SJSA1 (cell line): Measurements from ENCODE around the gene FAM222B. TPM values are rescaled to one million over a fixed set of nuclear protein-coding genes. Genes with fewer than 3 reads are reported as not detected.
"Not testable (repeated sequence)": the region's sequence is repeated elsewhere in the genome, so short reads cannot be mapped to it uniquely, and the experiment has no call there.

Experiments
- DNase-seq, 2 experiments: peaks; one replicate each; pipeline ENCODE4 v3.0.0-alpha.2; 2015 to 2020; ENCODE audit warnings: low spot score in 2 of 2, low read depth in 1 of 2
- H3K27ac ChIP-seq: fragments of 250-450 bp; sonication (Bioruptor Pico); 2 replicates; pipeline ENCODE4 v1.5.1; 2020; ENCODE audit warnings: mild to moderate bottlenecking, moderate library complexity
- H3K27me3 ChIP-seq: fragments of 250-450 bp; sonication (Bioruptor Pico); replicated peaks from 2 replicates; pipeline ENCODE4 v1.5.1; 2020; ENCODE audit warnings: mild to moderate bottlenecking, moderate library complexity
- H3K36me3 ChIP-seq: fragments of 250-450 bp; sonication (Bioruptor Pico); 2 replicates; pipeline ENCODE4 v1.5.1; 2020; ENCODE audit warnings: mild to moderate bottlenecking
- H3K4me1 ChIP-seq: fragments of 250-450 bp; sonication (Bioruptor Pico); replicated peaks from 2 replicates; pipeline ENCODE4 v1.6.1; 2021; ENCODE audit warnings: mild to moderate bottlenecking
- H3K4me3 ChIP-seq: fragments of 250-450 bp; sonication (Bioruptor Pico); 2 replicates; pipeline ENCODE4 v1.5.1; 2020; ENCODE audit warnings: mild to moderate bottlenecking
- H3K9me3 ChIP-seq: fragments of 250-450 bp; sonication (Bioruptor Pico); replicated peaks from 2 replicates; pipeline ENCODE4 v1.5.1; 2020; ENCODE audit warnings: mild to moderate bottlenecking
- total RNA-seq: library from RNA; depleted of rRNA; stranded (reverse); fragments of >200 nt; shearing (Covaris generic); gene quantifications from 2 replicates; pipeline ENCODE4 v1.2.3, GENCODE V29; 2014

The FAM222B gene
- total RNA-seq, 1 experiment from 2014 or later: 5.2 TPM

GRCh38 chr17:28862561-28862960 lies 20.0 kb upstream of the FAM222B start:
- DNase-seq: no peak
- H3K36me3 ChIP-seq: peaks cover 36% of the 10 kb centered on the region
- H3K9me3 ChIP-seq: no peaks in the 10 kb centered on the region
- no peaks in the 10 kb centered on the region for H3K27me3 ChIP-seq
- peaks cover 13% of the 10 kb centered on the region for H3K4me1 ChIP-seq
- no peak overlapping the region for H3K4me3 ChIP-seq
- no peak overlapping the region for H3K27ac ChIP-seq

DNA sequence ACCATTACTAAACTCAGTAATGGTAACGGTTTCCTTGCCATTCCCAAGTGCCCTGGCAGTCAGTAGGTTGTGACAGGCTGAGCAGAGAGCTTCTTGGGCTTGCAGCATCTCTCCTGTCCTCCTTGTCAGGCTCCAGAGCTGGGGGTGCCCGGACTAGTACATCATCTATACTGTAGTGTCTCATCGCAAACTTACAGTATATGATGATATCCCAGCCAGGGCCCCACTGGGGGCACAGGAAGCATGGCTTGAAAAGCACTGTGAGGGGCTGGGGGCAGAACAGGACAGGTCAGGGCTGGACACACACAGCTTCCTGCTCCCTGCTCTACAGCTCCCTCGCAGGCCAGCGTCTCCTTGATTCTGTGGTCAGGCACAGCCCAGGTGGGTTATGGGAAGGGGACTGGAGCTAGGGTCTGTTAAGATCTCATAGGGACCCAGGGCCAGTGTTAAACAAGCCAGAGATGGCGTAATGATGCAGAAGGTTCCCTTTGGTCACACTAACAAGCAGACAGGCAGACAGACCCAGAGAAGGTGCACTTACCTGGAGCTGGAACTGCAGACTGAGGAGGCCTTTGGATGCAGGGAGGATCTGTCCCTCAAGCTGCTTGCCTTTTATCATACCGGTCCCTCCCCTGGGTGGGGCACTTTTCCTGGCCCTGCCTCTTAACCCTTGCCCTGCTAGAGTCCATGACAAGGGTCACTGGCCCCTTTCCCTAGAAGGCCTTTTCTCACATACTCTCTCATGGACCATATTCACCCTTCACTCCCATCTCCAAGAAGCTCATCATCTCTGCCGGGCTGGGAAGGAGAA lies 19.0 kb upstream of the FAM222B start:
- H3K27me3 ChIP-seq: no peaks in the 10 kb centered on the region

GRCh38 chr17:28860363-28860808 lies 17.8 kb upstream of the FAM222B start:
- H3K9me3 ChIP-seq: no peaks in the 10 kb centered on the region
- H3K36me3 ChIP-seq: peaks cover 52% of the 10 kb centered on the region
- H3K4me1 ChIP-seq: peaks cover 4% of the 10 kb centered on the region
- H3K4me3 ChIP-seq: no peak overlapping the region
- no peak overlapping the region for H3K27ac ChIP-seq
- DNase-seq: no peak
- no peaks in the 10 kb centered on the region for H3K27me3 ChIP-seq

More for the DNA sequence above, 19.0 kb upstream of the FAM222B start:
- peaks cover 45% of the 10 kb centered on the region for H3K36me3 ChIP-seq
- no peak overlapping the region for H3K27ac ChIP-seq
- peaks cover 13% of the 10 kb centered on the region for H3K4me1 ChIP-seq
- H3K4me3 ChIP-seq: no peak overlapping the region
- no peak for DNase-seq
- no peaks in the 10 kb centered on the region for H3K9me3 ChIP-seq

DNA sequence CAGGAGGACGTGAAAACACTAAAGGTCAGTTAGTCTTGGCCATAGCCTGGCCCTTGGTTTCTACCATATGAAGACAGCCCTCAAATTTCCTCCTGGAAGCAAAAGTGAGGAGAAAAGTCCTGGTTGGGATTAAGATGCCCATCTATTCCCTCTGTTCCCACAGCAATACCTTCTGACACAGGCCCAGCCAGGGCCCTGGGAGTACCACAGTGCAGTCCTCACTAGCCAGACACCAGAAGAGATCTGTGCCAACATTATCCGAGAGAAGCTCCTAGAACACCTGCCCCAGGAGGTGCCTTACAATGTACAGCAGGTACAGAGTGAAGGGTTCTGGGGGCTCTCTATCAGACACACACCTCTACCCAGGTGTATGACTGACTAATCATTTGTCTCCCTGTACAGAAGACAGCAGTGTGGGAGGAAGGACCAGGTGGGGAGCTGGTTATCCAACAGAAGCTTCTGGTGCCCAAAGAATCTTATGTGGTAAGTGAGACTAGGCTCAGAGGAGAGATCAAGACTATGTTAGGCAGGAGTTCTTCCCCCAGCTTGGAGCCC lies 16.3 kb upstream of the FAM222B start:
- H3K4me1 ChIP-seq: peaks cover 6% of the 10 kb centered on the region
- H3K27me3 ChIP-seq: no peaks in the 10 kb centered on the region
- no peaks in the 10 kb centered on the region for H3K9me3 ChIP-seq
- no peak overlapping the region for H3K4me3 ChIP-seq
- no peak overlapping the region for H3K27ac ChIP-seq
- no peak for DNase-seq
- peaks cover 52% of the 10 kb centered on the region for H3K36me3 ChIP-seq

- Histone ChIP-seq H3K4me1 (peaks cover 6% of the 10 kb centered on the region), H3K27ac (no peak overlapping the region), H3K4me3 (no peak overlapping the region), H3K9me3 (0 out of 2 replicates have a peak, but pooled peaks cover 2% of the 10 kb centered on the region), H3K27me3 (no peaks in the 10 kb centered on the region), H3K36me3 (peaks cover 52% of the 10 kb centered on the region)
- DNase-seq: no peak
Measured at GRCh38 chr17:28857905-28858800, 15.6 kb upstream of the FAM222B start.

- H3K9me3 ChIP-seq: 0 out of 2 replicates have a peak, but pooled peaks cover 2% of the 10 kb centered on the region
- H3K27me3 ChIP-seq: no peaks in the 10 kb centered on the region
- H3K4me1 ChIP-seq: peaks cover 6% of the 10 kb centered on the region
- H3K27ac ChIP-seq: no peak overlapping the region
- H3K36me3 ChIP-seq: peaks cover 47% of the 10 kb centered on the region
- no peak for DNase-seq
- H3K4me3 ChIP-seq: peak overlapping the region; percentile 70; the same call in 1 of the 2 replicates
Measured at GRCh38 chr17:28856028-28856574, 13.5 kb upstream of the FAM222B start.

GRCh38 chr17:28855336-28855679 lies 12.7 kb upstream of the FAM222B start:
- no peak for DNase-seq

DNA sequence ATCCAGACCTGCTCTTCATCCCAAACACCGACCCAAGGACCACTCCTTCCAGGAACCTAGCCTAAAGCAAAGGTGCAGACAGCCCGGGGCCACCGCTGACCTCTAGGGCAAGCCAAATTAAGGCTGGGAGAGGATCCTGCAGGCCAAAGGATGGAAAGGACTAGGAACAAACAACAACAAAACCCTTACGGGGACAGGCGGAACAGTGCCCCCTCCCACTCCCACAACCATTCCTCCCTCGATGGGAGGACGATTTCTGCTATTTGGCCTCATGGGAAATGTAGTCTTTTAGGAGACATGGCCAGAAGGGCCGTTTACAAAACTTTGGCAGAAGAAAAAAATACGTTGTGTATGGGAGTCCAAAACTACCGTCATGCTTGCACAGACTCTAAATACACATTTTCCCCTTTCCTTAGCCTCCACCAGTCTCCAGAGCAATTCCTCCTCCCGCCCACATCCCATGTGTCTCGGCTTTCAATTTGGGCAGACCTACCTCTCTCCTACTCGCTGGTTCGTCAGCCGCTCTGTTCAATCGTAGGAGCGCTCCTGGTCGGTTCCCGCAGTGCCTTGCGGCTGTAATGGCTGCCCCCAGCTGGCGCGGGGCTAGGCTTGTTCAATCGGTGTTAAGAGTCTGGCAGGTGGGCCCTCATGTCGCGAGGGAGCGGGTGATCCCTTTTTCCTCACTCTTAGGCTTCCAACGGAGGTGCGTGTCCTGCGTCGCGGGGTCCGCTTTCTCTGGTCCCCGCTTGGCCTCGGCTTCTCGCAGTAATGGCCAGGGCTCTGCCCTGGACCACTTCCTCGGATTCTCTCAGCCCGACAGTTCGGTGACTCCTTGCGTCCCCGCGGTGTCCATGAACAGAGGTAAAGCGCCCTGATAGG lies 12.1 kb upstream of the FAM222B start, which contains the start of gene ERAL1:
Gene ERAL1, plus strand, starts transcription at position 560 of the 879 bp plus-strand sequence. Its CDS starts 19 bp downstream, at position 579.
- Histone ChIP-seq H3K4me1 (peaks cover 6% of the 10 kb centered on the region), H3K27me3 (no peaks in the 10 kb centered on the region), H3K36me3 (peaks cover 37% of the 10 kb centered on the region), H3K9me3 (0 out of 2 replicates have a peak, but pooled peaks cover 2% of the 10 kb centered on the region), H3K27ac (peak within 1 kb of the TSS; percentile 51), H3K4me3 (peak within 1 kb of the TSS; percentile 70)
- DNase-seq: peak; percentile 81 to 87

More at GRCh38 chr17:28855336-28855679, 12.7 kb upstream of the FAM222B start:
- 0 out of 2 replicates have a peak, but pooled peaks cover 2% of the 10 kb centered on the region for H3K9me3 ChIP-seq
- H3K27ac ChIP-seq: peak overlapping the region; percentile 51
- H3K4me3 ChIP-seq: peak overlapping the region; percentile 70
- peaks cover 42% of the 10 kb centered on the region for H3K36me3 ChIP-seq
- no peaks in the 10 kb centered on the region for H3K27me3 ChIP-seq
- H3K4me1 ChIP-seq: peaks cover 6% of the 10 kb centered on the region

GRCh38 chr17:28853295-28853694 lies 10.7 kb upstream of the FAM222B start:
- Histone ChIP-seq H3K9me3 (0 out of 2 replicates have a peak, but pooled peaks cover 2% of the 10 kb centered on the region), H3K4me3 (no peak overlapping the region), H3K4me1 (peaks cover 6% of the 10 kb centered on the region), H3K36me3 (peaks cover 23% of the 10 kb centered on the region), H3K27ac (no peak overlapping the region), H3K27me3 (no peaks in the 10 kb centered on the region)
- no peak for DNase-seq

DNA sequence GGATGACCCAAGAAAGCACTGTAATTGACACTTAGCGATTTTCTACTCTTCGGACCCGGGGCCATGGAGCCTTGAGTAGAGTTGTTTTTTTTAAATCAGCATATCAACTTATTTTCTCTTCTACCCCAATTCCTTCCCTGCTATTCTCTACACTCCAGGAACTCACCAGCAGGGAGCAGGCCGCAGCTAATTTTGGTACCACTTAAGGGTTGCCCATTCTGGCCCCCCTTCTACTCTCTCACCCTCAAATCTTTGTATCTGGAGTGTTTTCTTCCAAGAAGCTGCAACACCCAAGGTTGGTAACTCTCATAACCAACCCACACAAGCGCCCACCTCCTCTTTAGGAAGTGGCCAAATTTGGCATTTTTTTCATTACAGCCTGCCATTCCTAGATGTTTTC lies 6.7 kb upstream of the FAM222B start:
- Histone ChIP-seq H3K4me1 (peaks cover 3% of the 10 kb centered on the region), H3K27me3 (no peaks in the 10 kb centered on the region), H3K36me3 (no peaks in the 10 kb centered on the region), H3K4me3 (no peak overlapping the region), H3K27ac (no peak overlapping the region), H3K9me3 (0 out of 2 replicates have a peak, but pooled peaks cover 2% of the 10 kb centered on the region)
- DNase-seq: no peak

- H3K27ac ChIP-seq, H3K4me1 ChIP-seq, H3K4me3 ChIP-seq, DNase-seq, H3K27me3 ChIP-seq, H3K9me3 ChIP-seq, H3K36me3 ChIP-seq: not testable (repeated sequence)
Measured at GRCh38 chr17:28848667-28849066, 6.1 kb upstream of the FAM222B start.

DNA sequence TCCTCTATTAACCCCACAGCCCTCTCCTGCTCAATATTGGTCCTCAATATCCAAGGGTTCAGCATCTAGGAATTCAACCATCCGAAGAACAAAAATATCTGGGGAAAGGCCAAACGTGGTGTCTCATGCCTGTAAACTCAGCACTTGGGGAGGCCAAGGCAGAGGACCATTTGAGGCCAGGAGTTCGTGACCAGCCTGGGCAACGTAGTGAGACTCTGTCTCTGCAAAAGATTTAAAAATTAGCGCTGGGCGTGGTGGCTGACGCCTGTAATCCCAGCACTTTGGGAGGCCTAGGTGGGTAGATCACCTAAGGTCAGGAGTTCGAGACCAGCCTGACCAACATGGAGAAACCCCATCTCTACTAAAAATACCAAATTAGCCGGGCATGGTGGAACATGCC lies 4.1 kb upstream of the FAM222B start:
- not testable (repeated sequence) for H3K27ac ChIP-seq, H3K4me1 ChIP-seq, DNase-seq, H3K4me3 ChIP-seq, H3K27me3 ChIP-seq, H3K9me3 ChIP-seq, H3K36me3 ChIP-seq
